Measurements from ENCODE around the gene PHF20. TPM values are rescaled to one million over a fixed set of nuclear protein-coding genes. Genes with fewer than 3 reads are reported as not detected.
"Not testable (repeated sequence)": the region's sequence is repeated elsewhere in the genome, so short reads cannot be mapped to it uniquely, and the experiment has no call there.

The PHF20 gene
- total RNA-seq, result 53.8 and 62.9 TPM in 2 replicates

DNA sequence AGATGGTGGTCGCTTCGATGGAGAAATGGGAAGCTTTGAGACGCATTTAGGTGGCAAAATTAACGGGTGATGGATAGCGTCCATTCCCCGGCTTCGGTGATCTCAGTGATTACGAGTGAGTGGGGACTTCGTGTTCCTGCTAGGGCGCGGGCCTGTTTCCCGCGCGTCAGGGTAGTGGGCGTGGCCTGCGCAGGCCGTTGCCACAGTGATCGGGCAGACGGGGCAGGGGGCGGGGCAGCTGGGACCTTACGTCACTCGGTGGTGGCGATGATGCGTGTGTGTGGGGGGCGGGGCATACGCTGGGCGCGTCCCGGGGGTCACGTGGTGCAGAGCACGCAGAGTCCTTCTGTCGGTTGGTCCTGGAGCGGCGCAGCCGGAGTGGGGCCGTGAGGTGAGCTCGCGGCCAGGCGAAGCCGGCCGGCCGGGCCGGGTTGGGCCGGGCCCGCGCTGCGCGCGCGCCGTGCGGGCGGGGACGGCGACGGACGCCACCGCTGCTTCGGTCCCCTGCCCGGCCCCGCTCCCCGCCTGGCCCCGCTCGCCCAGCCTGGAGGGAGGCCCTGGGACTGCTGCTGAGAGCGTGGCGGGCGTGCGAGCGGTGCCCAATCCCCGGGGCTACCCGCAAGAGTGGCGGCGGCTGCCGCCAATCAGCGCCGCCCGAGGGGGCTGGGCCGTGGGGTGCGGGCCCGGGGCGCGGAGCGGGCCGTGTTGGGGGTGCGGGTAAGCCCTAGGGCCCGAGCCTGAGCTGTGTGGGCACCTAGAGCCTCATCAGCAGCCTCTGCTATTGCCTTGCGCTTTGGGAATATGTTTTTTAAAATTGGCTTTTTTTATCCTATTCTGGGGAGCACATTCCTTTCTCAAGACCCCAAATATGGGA, at the start of gene PHF20:
PHF20 (plus strand) TSS at position 327 of the 874 bp plus-strand sequence. CDS start 29,508 bp downstream, outside the sequence.
- Mint-ChIP-seq H3K9me3 (peaks cover 9% of the 10 kb centered on the region), H3K27me3 (no peaks in the 10 kb centered on the region), H3K27ac (peak within 1 kb of the TSS; percentile 93), H3K4me3 (peak within 1 kb of the TSS; percentile 81), H3K36me3 (ENCODE audit: low read depth) (peaks cover 20% of the 10 kb centered on the region), H3K4me1 (peaks cover 51% of the 10 kb centered on the region)
- intact Hi-C loops (cut with micrococcal nuclease), result loop anchor here (1.0 to 10.0 kb wide), 6 partner anchors 30 to 693 kb away; partner anchors contain the start of genes NFS1, RBM39, ROMO1 and SCAND1
- peak; percentile 99 for DNase-seq

DNA sequence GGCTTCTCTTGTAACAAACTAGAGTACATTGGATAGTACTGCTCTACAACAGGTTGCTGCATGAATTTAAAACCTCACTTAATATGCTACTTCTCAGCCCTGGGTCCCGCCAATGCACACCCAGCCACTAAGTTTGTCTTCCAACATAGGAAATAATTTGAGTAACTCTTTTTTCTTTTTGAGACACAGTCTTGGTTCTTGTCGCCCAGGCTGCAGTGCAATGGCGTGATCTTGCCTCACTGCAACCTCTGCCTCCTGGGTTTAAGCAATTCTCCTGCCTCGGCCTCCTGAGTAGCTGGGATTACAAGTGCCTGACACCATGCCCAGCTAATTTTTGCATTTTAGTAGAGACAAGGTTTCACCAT, 48.6 kb upstream of the PHF20 start:
- Mint-ChIP-seq H3K36me3 (ENCODE audit: low read depth) (peaks cover 77% of the 10 kb centered on the region), H3K27ac (peak overlapping the region; percentile 15), H3K4me1 (peaks cover 16% of the 10 kb centered on the region)
- H3K27me3 Mint-ChIP-seq; H3K9me3 Mint-ChIP-seq; intact Hi-C loops (cut with micrococcal nuclease); H3K4me3 Mint-ChIP-seq: not testable (repeated sequence)
- peak; percentile 48 for DNase-seq

DNA sequence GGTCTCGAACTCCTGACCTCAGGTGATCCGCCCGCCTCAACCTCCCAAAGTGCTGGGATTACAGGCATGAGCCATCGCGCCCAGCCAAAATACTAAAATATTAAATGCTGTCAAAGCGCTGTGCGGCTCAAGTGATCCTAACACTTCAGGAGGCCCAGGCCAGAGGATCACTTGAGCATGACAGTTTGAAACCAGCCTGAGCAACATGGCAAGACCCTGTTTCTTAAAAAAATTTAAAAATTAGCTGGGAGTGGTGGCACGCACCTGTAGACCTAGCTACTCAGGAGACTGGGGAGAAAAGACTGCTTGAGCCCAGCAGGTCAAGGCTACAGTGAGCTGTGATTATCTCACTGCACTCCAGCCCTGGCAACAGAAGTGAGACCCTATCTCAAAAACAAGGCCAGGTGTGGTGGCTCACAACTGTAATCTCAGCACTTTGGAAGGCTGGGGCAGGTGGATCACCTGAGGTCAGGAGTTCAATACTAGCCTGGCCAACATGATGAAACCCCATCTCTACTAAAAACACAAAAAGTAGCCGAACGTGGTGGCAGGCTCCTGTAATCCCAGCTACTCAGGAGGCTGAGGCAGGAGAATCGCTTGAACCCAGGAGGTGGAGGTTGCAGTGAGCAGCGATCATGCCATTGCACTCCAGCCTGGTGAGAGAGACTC, 48.0 kb upstream of the PHF20 start:
- H3K4me3 Mint-ChIP-seq; intact Hi-C loops (cut with micrococcal nuclease); H3K27me3 Mint-ChIP-seq; H3K9me3 Mint-ChIP-seq; DNase-seq: not testable (repeated sequence)
- H3K4me1 Mint-ChIP-seq, result peaks cover 16% of the 10 kb centered on the region
- peaks cover 76% of the 10 kb centered on the region for H3K36me3 Mint-ChIP-seq (ENCODE audit: low read depth)
- peak overlapping the region; percentile 15 for H3K27ac Mint-ChIP-seq

DNA sequence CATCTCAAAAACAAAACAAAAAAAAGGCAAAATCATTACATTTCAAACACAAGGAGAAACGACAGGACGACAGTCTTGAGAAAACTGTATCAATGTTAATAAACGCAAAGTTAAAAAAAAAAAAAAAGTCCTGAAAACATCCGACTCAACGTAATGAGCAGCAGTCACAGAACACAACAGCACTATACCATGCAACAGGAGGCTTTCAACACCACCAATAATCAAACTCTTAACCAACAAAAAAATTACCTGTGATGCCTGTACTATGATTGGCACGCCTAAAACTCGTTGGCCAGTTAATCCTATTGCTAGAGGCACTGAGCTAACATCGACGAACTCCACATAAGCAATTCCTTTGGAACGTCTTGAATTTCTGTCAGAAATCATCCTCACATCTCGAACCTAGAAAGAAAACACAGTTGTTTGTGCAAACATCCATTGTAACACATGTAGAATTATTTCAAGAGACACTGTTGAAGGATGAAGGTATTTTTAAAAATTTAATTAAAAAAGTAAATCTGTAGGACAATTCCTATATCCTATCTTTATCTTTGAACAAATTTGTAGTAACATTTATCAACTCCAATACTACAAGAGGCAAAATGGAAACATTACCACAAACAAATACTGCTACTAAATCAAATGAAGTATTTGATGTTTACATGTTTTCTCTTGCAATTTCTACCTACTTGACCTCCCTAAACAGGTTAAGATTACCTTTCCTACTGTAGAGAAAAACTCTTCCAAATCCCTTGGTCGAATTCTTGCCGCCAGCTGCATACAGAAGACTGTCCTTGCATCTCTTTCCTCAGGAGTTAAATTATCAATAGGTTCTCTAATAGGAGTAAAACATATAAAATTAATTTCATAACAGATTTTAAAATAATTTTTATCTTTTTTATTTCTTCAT, 47.2 kb upstream of the PHF20 start:
- no peak overlapping the region for H3K4me3 Mint-ChIP-seq
- intact Hi-C loops (cut with micrococcal nuclease), result no loop called here
- H3K27me3 Mint-ChIP-seq, result no peaks in the 10 kb centered on the region
- peaks cover 16% of the 10 kb centered on the region for H3K4me1 Mint-ChIP-seq
- H3K36me3 Mint-ChIP-seq (ENCODE audit: low read depth), result peaks cover 76% of the 10 kb centered on the region
- no peaks in the 10 kb centered on the region for H3K9me3 Mint-ChIP-seq
- no peak overlapping the region for H3K27ac Mint-ChIP-seq
- DNase-seq, result no peak

DNA sequence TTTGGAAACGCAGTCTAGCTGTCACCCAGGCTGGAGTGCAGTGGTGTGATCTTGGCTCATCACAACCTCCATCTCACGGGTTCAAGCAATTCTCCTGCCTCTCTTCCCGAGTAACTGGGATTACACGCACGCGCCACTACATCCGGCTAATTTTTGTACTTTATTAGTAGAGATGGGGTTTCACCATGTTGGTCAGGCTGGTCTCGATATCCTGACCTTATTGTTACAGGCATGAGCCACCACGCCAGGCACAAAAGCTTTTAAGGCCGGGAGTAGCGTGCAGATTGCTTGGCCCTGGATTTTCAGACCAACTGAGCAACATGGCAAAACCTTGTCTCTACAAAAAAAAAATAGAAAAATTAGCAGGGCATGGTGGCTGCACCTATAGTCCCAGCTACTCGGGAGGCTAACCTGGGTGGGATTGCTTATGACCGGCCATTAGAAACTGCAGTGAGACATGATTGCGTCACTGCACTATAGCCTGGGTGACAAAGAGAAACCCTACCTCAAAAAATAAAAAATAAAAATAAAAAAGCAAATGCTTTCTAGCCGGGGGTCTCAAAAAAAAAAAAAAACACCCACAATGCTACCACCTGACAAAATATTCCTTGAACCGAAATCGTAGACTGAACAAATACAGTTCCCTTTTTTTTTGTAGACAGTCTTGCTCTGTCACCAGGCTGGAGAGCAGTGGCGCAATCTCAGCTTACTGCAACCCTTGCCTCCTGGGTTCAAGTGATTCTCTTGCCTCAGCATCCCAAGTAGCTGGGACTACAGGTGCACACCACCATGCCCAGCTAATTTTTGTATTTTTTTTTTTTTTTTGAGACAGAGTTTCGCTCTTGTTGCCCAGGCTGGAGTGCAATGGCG, 44.7 kb upstream of the PHF20 start:
- Mint-ChIP-seq H3K4me1 (peaks cover 10% of the 10 kb centered on the region), H3K27ac (no peak overlapping the region)
- intact Hi-C loops (cut with micrococcal nuclease), result no loop called here

DNA sequence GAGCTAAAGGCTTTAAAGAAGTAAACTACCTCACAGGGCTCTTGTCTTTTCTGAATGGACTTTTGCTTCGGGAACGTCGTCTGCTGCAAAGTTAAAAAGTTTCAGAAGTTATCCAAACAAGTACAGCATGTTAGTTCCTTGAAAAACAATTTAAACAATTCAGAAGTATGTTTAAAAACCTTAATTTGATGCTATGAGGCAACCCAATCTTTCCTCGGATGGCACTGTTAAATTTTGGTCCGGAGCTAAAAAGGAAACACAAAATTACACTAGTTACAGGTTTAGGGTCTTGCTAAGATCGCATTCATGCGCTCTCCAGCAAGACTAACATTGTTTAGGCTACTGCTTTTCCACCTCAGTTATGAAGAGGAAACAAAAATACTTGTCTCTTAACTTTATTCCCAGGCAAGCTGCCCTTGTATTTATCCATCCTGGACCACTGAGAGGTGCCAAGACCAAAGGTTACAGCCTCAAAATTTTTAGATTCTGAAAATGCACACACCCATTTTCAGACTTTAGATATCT, 42.5 kb upstream of the PHF20 start:
- Mint-ChIP-seq H3K4me1 (peaks cover 23% of the 10 kb centered on the region), H3K27me3 (no peaks in the 10 kb centered on the region), H3K27ac (no peak overlapping the region), H3K4me3 (no peak overlapping the region), H3K36me3 (ENCODE audit: low read depth) (peaks cover 73% of the 10 kb centered on the region), H3K9me3 (no peaks in the 10 kb centered on the region)
- DNase-seq, result no peak
- intact Hi-C loops (cut with micrococcal nuclease), result no loop called here

More for the DNA sequence above, 44.7 kb upstream of the PHF20 start:
- Mint-ChIP-seq H3K36me3 (ENCODE audit: low read depth) (peaks cover 71% of the 10 kb centered on the region), H3K27me3 (no peaks in the 10 kb centered on the region), H3K4me3 (no peak overlapping the region), H3K9me3 (no peaks in the 10 kb centered on the region)
- no peak for DNase-seq

DNA sequence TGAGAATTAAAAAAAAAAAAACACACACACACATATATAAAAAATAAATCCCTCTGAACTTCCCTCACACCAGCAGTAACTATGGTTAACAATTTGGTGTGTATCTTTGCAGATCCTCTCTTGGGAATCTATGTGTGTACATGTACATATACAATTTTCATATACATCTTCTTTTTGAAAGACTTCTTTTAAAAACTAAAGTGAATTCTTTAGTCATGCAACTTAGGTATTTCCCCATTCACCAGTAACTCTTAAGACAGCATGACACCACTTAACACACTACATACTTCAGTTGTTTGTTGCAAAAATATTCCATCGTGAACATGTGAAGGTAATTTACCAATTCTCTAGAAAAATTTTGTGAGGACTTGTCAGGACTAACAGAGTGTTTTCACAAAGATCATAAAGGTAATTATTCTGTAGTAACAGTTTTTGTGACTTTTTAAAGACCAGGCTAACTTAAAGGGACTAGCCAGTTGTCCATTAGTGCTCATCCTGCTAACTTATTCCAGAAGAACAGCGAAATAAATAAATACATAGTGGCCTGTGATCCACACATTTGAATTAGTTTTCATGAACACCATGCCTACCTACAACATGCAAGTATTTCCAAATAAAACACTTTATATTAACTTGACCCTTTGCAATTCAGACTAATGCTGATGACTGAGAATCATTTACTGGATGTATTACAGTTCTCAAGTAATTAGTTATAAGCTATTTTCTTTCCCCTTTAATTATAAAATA, 41.8 kb upstream of the PHF20 start:
- H3K4me3 Mint-ChIP-seq, result no peak overlapping the region
- no peaks in the 10 kb centered on the region for H3K9me3 Mint-ChIP-seq
- H3K27me3 Mint-ChIP-seq, result no peaks in the 10 kb centered on the region
- no peak for DNase-seq
- intact Hi-C loops (cut with micrococcal nuclease), result loop anchor here (1.0 kb wide), 1 partner anchor 9 kb away; no protein-coding TSS in a partner anchor
- H3K36me3 Mint-ChIP-seq (ENCODE audit: low read depth), result peaks cover 73% of the 10 kb centered on the region
- H3K4me1 Mint-ChIP-seq, result peaks cover 26% of the 10 kb centered on the region
- no peak overlapping the region for H3K27ac Mint-ChIP-seq

DNA sequence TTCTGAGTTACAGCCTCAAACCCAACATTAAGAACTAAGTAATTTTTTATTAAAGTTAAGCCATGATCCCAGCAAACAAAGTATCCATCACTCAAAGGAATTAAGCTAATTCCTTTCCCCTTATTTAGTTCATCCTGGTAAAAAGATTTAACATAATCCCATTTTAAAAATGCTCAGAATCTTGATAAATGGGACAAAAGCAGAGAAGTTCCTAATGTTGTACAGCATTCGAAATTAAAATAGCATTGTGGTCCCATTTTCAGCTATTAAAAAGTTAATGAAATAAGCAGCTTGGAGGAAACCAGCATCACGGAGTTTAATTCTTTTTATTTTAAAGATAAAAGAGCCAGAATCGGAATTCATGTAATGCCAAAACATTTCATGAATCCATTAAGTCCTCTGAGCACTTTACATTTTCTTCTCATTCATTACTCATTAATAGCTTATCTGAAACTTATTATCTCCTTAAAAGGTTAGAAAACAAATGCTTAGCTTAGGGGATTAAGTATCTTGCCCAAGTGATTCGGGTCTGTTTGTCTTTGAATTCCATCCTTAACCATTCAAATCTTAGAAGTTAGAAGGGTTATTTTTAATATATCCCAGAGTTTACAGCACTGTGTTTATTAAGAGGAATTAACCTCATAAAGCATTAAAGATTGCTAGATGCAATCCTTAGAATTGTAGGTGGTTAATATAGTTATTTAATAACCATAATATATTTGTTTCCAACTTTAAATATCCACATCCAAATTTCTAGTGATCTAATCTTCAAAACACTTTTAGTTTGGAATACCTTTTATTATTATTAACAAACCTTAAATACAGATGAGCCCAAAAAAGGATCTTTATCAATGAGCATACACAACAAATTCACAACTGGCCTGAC, 41.0 kb upstream of the PHF20 start:
- Mint-ChIP-seq H3K27ac (no peak overlapping the region), H3K4me3 (no peak overlapping the region), H3K27me3 (no peaks in the 10 kb centered on the region), H3K9me3 (no peaks in the 10 kb centered on the region), H3K4me1 (peaks cover 26% of the 10 kb centered on the region), H3K36me3 (ENCODE audit: low read depth) (peaks cover 72% of the 10 kb centered on the region)
- intact Hi-C loops (cut with micrococcal nuclease), result loop anchor here (1.0 kb wide), 1 partner anchor 8 kb away; no protein-coding TSS in a partner anchor
- no peak for DNase-seq

DNA sequence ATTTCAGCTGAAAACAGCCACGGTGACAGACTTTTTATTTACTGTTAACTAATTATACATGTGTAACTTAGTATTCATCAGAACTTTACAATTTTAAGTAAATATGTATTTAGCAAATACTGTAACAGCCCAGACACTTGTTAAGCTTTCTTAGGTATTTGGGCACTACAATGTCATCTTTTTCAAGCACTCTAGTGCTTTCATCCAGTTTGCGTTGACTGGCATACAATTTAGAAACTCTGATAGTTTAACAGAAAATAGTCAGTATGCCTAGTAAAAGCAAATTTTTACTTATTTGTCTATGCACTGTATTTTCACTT, 40.4 kb upstream of the PHF20 start:
- Mint-ChIP-seq H3K27ac (no peak overlapping the region), H3K36me3 (ENCODE audit: low read depth) (peaks cover 73% of the 10 kb centered on the region), H3K4me3 (no peak overlapping the region), H3K27me3 (no peaks in the 10 kb centered on the region), H3K9me3 (no peaks in the 10 kb centered on the region), H3K4me1 (peaks cover 29% of the 10 kb centered on the region)
- no peak for DNase-seq
- intact Hi-C loops (cut with micrococcal nuclease), result no loop called here

DNA sequence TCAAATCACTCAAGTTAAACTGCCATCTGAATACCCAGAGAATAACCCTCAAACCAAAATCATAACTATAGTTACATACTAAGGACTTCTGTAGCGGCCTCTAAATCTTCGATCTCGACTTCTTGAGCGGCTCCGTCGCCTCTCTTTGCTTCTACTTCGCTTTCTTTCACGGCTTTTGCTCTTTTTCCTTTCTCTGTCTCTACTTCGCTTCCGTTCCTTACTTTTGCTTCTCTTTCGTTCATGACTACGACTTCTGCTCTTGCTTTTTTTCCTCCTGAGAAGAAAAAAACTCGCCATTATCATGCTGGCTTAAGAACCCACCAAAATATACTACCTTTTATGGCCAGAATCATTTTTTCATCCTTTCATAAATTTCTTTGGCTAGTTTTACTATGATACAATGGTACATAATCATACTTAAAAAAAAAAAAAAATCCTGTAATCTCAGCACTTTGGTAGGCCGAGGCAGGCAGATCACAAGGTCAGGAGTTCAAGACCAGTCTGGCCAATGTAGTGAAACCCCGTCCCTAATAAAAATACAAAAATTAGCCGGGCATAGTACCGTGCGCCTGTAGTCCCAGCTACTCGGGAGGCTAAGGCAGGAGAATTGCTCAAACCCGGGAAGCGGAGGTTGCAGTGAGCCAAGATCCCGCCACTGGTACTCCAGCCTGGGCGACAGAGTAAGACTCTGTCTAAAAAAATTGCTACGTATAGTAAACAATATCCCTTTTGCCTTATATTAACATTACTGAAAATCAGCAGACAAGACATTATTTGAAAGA, 39.8 kb upstream of the PHF20 start:
- no peaks in the 10 kb centered on the region for H3K27me3 Mint-ChIP-seq
- H3K27ac Mint-ChIP-seq, result no peak overlapping the region
- H3K4me1 Mint-ChIP-seq, result peaks cover 29% of the 10 kb centered on the region
- H3K4me3 Mint-ChIP-seq, result peak overlapping the region; percentile 6
- peaks cover 73% of the 10 kb centered on the region for H3K36me3 Mint-ChIP-seq (ENCODE audit: low read depth)
- intact Hi-C loops (cut with micrococcal nuclease), result no loop called here
- no peaks in the 10 kb centered on the region for H3K9me3 Mint-ChIP-seq
- DNase-seq, result no peak

DNA sequence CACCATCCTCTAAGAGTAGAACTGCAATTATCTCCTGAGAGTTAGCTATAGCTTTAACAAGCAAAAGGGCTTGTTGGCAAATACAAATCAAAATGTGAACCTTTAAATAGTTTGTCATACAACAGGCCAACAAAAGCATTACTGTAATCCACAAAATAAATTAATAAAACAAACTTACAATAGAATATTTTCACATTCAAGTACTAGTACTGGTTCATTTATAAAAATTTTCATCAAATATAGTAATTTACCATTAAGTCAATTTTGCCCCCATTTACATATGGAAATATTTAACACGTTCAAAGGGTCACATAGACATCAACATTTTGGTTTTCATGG, 39.2 kb upstream of the PHF20 start:
- intact Hi-C loops (cut with micrococcal nuclease), result no loop called here
- H3K9me3 Mint-ChIP-seq, result no peaks in the 10 kb centered on the region
- H3K36me3 Mint-ChIP-seq (ENCODE audit: low read depth), result peaks cover 74% of the 10 kb centered on the region
- no peaks in the 10 kb centered on the region for H3K27me3 Mint-ChIP-seq
- no peak for DNase-seq
- H3K4me3 Mint-ChIP-seq, result no peak overlapping the region
- peaks cover 29% of the 10 kb centered on the region for H3K4me1 Mint-ChIP-seq
- no peak overlapping the region for H3K27ac Mint-ChIP-seq

Data from activated CD4-positive, alpha-beta T cell treated with anti-CD3 and anti-CD28 coated beads, Interleukin-2, amount 10 ng/mL, durations not matched to agents 24 days and 14 days (primary cell).